Myocyte (in vitro differentiated cells): ENCODE measurements around the gene PCDHGA12. TPM values are rescaled to one million over a fixed set of nuclear protein-coding genes. Genes with fewer than 3 reads are reported as not detected.
"Not testable (repeated sequence)": the region's sequence is repeated elsewhere in the genome, so short reads cannot be mapped to it uniquely, and the experiment has no call there.

ENCODE experiments used
- DNase-seq: peaks from one replicate; pipeline ENCODE4 v3.0.0-alpha.2; 2012; ENCODE audit warnings: low read depth
- total RNA-seq: library from RNA; depleted of rRNA; stranded (reverse); fragments of >200 nt; gene quantifications from 2 replicates; pipeline ENCODE4 v1.2.3, GENCODE V29; 2014

PCDHGA12 gene
- total RNA-seq, 1 donor from 2014 or later: 4.3 TPM

DNA sequence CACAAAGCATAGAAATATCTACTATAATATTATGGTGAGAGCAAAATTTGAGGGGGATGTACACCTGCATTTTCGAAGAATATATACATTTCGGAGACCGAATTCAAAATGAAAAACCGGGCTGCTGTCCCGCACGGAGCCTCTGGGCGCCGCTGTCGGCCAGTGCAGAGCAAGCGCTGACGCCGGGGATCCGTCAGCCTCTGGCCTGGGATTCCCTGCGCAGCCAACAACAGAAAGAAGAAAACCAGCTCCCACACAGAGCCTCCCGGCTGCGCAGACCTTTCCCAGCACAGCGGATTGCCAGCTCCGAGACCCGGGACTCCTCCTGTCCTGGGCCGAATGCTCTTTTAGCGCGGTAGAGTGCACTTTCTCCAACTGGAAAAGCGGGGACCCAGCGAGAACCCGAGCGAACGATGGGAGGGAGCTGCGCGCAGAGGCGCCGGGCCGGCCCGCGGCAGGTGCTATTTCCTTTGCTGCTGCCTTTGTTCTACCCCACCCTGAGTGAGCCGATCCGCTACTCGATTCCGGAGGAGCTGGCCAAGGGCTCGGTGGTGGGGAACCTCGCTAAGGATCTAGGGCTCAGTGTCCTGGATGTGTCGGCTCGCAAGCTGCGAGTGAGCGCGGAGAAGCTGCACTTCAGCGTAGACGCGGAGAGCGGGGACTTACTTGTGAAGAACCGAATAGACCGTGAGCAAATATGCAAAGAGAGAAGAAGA lies 22.4 kb upstream of the PCDHGA12 start, which contains the start of gene PCDHGB6:
TSS of gene PCDHGB6 (plus strand) at position 232 of the 716 bp plus-strand sequence. CDS start at position 414, 182 bp downstream.
- DNase-seq: not testable (repeated sequence)

DNA sequence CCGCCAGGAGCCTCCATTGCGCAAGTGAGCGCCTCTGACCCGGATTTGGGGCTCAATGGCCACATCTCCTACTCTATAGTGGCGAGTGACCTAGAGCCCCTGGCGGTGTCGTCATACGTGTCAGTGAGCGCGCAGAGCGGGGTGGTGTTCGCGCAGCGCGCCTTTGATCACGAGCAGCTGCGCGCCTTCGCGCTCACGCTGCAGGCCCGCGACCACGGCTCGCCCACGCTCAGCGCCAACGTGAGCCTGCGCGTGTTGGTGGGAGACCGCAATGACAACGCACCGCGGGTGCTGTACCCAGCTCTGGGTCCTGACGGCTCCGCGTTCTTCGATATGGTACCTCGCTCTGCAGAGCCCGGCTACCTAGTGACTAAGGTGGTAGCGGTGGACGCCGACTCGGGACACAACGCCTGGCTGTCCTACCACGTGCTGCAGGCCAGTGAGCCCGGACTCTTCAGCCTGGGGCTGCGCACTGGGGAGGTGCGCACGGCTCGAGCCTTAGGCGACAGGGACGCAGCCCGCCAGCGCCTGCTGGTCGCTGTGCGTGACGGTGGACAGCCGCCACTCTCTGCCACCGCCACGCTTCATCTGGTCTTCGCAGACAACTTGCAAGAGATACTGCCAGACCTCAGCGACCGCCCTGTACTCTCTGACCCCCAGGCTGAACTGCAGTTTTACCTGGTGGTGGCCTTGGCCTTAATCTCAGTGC lies 20.6 kb upstream of the PCDHGA12 start:
- no peak for DNase-seq

DNA sequence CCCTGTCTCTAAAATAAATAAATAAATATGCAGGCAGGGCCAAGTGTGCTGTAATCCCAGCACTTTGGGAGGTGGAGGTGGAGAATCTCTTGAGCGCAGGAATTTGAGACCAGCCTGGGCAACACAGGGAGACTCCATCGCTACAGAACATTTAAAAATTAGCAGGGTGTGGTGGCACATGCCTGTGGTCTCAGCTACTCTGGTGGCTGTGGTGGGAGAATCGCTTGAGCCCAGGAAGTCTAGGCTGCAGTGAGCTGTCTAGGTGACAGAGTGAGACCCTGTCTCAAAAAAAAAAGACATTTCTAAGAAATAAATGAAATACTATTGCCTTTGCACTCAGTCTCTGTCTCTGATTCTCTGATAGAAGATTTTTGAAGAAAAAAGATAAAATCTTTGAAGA lies 18.7 kb upstream of the PCDHGA12 start:
- peak; percentile 37 for DNase-seq

DNA sequence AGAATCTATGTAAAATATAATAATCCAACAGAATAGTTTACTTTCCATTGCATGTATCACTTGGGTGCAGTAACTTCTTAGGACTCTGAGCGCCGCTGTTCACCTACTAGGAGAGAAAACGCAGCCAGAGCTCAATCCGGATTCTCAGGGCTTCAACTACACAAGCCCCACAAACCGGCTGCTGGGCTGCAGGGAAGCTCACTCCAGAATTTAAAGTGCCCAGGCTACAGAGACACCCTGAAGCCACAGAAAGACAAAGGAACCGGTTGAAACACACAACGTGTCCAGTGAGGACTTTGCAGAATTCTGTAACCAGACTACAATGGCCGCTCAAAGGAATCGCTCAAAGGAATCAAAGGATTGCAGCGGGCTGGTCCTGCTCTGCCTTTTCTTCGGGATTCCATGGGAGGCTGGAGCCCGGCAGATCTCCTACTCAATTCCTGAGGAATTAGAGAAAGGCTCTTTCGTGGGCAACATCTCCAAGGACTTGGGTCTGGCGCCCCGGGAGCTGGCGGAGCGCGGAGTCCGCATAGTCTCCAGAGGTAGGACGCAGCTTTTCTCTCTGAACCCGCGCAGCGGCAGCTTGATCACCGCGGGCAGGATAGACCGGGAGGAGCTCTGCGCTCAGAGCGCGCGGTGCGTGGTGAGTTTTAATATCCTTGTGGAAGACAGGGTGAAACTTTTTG lies 17.3 kb upstream of the PCDHGA12 start, which contains the start of gene PCDHGA10:
TSS of gene PCDHGA10 (plus strand) at position 134 of the 686 bp plus-strand sequence. CDS start at position 323, 189 bp downstream.
- peak; percentile 83 for DNase-seq

DNA sequence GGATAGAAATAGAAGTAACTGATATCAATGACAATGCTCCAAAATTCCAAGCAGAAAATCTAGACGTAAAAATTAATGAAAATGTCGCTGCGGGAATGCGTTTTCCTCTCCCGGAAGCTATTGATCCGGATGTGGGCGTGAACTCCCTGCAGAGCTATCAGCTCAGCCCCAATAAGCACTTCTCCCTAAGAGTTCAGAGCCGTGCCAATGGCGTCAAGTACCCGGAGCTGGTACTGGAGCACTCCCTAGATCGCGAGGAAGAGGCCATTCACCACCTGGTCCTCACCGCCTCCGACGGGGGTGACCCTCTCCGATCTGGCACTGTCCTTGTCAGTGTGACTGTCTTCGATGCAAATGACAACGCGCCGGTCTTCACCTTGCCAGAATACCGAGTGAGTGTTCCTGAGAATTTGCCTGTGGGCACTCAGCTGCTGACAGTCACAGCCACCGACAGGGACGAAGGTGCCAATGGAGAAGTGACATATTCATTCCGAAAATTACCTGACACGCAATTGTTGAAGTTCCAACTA lies 16.7 kb upstream of the PCDHGA12 start:
- peak; percentile 5 for DNase-seq

DNA sequence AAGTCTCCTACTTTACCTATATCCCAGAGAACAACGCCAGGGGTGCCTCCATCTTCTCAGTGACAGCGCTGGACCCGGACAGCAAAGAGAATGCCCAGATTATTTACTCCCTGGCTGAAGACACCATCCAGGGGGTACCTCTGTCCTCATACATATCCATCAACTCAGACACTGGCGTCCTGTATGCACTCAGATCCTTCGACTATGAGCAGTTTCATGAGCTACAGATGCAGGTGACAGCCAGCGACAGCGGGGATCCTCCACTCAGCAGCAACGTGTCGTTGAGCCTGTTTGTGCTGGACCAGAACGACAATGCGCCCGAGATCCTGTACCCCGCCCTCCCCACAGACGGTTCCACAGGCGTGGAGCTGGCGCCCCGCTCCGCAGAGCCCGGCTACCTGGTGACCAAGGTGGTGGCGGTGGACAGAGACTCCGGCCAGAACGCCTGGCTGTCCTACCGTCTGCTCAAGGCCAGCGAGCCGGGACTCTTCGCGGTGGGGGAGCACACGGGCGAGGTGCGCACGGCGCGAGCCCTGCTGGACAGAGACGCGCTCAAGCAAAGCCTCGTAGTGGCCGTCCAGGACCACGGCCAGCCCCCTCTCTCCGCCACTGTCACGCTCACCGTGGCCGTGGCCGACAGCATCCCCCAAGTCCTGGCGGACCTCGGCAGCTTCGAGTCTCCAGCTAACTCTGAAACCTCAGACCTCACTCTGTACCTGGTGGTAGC lies 15.6 kb upstream of the PCDHGA12 start:
- DNase-seq: not testable (repeated sequence)

DNA sequence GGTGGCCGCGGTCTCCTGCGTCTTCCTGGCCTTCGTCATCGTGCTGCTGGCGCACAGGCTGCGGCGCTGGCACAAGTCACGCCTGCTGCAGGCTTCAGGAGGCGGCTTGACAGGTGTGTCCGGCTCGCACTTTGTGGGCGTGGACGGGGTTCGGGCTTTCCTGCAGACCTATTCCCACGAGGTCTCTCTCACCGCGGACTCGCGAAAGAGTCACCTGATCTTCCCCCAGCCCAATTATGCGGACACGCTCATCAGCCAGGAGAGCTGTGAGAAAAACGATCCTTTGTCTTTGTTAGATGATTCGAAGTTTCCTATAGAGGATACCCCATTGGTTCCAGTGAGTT lies 15.1 kb upstream of the PCDHGA12 start:
- DNase-seq: not testable (repeated sequence)

DNA sequence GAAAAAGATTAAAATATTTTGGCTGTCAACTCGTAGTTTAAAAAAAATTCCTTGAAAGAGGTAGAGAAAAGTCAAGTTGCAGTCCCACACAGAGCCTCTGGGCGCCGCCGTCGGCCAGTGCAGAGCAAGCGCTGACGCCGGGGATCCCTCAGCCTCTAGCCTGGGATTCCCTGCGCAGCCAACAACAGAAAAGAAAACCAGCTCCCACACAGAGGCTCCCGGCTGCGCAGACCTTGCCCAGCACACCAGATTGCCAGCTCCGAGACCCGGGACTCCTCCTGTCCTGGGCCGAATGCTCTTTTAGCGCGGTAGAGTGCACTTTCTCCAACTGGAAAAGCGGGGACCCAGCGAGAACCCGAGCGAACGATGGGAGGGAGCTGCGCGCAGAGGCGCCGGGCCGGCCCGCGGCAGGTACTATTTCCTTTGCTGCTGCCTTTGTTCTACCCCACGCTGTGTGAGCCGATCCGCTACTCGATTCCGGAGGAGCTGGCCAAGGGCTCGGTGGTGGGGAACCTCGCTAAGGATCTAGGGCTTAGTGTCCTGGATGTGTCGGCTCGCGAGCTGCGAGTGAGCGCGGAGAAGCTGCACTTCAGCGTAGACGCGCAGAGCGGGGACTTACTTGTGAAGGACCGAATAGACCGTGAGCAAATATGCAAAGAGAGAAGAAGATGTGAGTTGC lies 12.7 kb upstream of the PCDHGA12 start, which contains the start of gene PCDHGB7:
TSS of gene PCDHGB7 (plus strand) at position 184 of the 679 bp plus-strand sequence. CDS start at position 367, 183 bp downstream.
- DNase-seq: not testable (repeated sequence)

DNA sequence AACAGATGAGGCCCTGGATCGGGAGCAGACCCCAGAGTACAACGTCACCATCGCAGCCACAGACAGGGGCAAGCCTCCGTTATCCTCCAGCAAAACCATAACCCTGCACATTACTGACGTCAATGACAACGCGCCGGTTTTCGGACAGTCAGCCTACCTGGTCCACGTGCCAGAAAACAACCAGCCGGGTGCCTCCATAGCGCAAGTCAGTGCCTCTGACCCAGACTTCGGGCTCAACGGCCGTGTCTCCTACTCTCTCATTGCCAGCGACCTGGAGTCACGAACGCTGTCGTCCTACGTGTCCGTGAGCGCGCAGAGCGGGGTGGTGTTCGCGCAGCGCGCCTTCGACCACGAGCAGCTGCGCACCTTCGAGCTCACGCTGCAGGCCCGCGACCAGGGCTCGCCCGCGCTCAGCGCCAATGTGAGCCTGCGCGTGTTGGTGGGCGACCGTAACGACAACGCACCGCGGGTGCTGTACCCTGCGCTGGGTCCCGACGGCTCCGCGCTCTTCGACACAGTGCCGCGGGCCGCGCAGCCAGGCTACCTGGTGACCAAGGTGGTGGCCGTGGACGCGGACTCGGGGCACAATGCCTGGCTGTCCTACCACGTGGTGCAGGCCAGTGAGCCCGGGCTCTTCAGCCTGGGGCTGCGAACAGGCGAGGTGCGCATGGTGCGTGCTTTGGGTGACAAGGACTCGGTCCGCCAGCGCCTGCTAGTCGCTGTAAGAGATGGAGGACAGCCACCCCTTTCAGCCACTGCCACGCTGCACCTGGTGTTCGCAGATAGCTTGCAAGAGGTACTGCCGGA lies 11.0 kb upstream of the PCDHGA12 start:
- no peak for DNase-seq

DNA sequence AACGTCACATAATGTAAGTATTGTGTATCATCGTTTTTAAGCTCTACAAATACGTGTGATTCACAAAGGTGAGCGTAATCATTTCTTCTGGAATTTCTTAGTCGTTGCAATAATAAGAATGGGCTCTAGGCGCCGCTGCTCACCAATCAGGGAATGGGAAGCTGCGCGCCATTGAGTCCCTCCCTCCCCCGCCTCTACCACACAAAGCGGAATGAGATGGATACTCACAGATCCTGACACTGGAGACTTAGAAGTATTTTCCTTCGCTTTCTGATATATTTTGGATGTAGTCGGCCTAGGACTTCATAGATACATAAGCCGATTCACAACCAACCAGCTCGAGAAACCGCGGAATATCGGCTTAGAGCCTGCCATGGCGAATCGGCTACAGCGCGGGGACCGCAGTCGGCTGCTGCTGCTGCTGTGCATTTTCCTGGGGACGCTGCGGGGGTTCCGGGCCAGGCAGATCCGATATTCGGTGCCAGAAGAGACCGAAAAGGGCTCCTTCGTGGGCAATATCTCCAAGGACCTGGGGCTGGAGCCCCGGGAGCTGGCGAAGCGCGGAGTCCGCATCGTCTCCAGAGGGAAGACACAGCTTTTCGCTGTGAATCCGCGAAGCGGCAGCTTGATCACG lies 9.3 kb upstream of the PCDHGA12 start, which contains the start of gene PCDHGA11:
TSS of gene PCDHGA11 (plus strand) at position 197 of the 634 bp plus-strand sequence. CDS start at position 374, 177 bp downstream.
- no peak for DNase-seq

DNA sequence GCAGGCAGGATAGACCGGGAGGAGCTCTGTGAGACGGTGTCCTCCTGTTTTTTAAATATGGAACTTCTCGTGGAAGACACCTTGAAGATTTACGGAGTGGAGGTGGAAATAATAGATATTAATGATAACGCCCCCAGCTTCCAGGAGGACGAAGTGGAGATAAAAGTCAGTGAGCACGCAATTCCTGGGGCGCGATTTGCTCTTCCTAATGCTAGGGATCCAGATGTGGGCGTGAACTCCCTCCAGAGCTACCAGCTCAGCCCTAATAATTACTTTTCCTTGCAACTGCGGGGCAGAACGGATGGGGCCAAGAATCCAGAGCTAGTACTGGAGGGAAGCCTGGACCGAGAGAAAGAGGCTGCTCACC lies 8.8 kb upstream of the PCDHGA12 start:
- no peak for DNase-seq

DNA sequence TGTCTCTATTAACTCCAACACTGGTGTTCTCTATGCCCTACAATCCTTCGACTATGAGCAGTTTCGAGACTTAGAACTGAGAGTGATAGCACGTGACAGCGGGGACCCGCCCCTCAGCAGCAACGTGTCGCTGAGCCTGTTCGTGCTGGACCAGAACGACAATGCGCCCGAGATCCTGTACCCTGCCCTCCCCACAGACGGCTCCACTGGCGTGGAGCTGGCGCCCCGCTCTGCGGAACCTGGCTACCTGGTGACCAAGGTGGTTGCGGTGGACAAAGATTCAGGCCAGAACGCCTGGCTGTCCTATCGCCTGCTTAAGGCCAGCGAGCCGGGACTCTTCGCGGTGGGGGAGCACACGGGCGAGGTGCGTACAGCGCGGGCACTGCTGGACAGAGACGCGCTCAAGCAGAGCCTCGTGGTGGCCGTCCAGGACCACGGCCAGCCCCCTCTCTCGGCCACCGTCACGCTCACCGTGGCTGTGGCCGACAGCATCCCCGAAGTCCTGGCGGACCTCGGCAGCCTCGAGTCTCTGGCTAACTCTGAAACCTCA lies 7.5 kb upstream of the PCDHGA12 start:
- DNase-seq: no peak

DNA sequence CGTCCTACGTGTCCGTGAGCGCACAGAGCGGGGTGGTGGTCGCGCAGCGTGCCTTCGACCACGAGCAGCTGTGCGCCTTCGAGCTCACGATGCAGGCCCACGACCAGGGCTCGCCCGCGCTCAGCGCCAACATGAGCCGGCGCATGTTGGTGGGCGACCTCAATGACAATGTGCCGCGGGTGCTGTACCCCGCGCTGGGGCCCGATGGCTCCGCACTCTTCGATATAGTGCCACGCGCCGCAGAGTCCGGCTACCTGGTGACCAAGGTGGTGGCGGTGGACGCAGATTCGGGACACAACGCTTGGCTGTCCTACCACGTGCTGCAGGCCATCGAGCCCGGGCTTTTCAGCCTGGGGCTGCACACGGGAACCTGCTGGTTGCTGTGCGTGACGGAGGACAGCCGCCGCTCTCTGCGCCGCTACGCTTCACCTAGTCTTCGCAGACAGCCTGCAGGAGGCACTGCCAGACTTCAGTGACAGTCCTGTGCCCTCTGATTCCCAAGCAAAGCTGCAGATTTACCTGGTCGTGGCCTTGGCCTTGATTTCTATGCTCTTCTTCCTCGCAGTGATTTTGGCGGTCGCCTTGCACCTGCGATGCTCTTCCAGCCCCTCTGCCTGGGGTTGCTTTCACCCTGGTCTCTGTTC lies 2.4 kb upstream of the PCDHGA12 start:
- no peak for DNase-seq

DNA sequence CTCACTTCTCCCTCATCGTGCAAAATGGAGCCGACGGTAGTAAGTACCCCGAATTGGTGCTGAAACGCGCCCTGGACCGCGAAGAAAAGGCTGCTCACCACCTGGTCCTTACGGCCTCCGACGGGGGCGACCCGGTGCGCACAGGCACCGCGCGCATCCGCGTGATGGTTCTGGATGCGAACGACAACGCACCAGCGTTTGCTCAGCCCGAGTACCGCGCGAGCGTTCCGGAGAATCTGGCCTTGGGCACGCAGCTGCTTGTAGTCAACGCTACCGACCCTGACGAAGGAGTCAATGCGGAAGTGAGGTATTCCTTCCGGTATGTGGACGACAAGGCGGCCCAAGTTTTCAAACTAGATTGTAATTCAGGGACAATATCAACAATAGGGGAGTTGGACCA lies 979 bp downstream of the PCDHGA12 start:
- no peak for DNase-seq

DNA sequence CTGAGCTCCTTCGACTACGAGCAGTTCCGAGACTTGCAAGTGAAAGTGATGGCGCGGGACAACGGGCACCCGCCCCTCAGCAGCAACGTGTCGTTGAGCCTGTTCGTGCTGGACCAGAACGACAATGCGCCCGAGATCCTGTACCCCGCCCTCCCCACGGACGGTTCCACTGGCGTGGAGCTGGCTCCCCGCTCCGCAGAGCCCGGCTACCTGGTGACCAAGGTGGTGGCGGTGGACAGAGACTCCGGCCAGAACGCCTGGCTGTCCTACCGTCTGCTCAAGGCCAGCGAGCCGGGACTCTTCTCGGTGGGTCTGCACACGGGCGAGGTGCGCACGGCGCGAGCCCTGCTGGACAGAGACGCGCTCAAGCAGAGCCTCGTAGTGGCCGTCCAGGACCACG lies 2.0 kb downstream of the PCDHGA12 start:
- DNase-seq: not testable (repeated sequence)

DNA sequence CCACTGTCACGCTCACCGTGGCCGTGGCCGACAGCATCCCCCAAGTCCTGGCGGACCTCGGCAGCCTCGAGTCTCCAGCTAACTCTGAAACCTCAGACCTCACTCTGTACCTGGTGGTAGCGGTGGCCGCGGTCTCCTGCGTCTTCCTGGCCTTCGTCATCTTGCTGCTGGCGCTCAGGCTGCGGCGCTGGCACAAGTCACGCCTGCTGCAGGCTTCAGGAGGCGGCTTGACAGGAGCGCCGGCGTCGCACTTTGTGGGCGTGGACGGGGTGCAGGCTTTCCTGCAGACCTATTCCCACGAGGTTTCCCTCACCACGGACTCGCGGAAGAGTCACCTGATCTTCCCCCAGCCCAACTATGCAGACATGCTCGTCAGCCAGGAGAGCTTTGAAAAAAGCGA lies 2.4 kb downstream of the PCDHGA12 start:
- not testable (repeated sequence) for DNase-seq

DNA sequence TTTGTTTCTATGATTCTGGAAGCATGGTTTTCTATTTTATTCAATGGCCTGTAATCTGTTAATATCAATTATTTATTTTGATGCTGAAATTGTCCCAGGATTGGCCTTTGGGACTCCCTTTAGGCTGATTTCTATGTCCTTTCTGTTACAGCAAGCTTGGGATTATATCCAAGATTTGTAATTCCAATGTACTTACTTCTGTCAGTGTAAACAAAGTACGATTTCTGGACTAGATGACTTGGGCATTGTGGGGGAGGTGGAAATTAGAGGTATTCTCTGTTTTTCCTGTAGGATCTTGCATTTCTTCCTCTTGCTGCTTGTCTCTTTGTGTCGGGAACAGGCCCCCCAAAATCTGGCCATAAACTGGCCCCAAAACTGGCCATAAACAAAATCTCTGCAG lies 3.7 kb downstream of the PCDHGA12 start:
- no peak for DNase-seq

DNA sequence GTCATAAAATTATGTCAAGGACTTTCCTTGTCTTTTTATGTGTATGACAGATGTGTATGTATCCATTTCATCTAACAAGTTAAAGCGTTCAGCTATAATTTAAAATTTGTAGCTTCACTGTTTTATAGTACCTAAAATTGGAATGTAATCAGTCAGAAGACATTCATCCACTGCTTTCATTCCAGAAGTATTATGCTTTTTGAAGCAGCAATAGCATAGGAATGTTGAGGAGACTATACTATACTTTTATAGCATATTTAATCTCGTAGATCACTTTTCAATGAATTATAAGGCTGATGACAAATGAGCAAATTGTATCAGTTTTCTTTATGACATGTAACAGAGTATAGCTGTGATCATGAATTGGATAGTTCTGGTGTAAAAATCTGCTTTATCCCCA lies 6.9 kb downstream of the PCDHGA12 start:
- DNase-seq: no peak
